OCI-LY7 (cell line): ENCODE measurements around the gene ALG11. TPM values are rescaled to one million over a fixed set of nuclear protein-coding genes. Genes with fewer than 3 reads are reported as not detected.

ENCODE experiments used
- BruUV-seq: library from RNA; stranded (reverse); fragments of 400-500 nt; replicated peaks from 2 replicates; lab custom pipeline; 2021; lab: Mats Ljungman, UMichigan
- CTCF ChIA-PET: fragments of 300-600 bp; sonication (Branson Sonifier 250); formaldehyde crosslinking; loops from one replicate; lab custom pipeline; 2022; ENCODE audit warnings: antibody characterized with exemption; ENCODE audit not compliant: unreplicated experiment; lab: Charles Lee
- POLR2A ChIA-PET: fragments of 300-600 bp; sonication (Branson Sonifier 250); formaldehyde crosslinking; loops from one replicate; lab custom pipeline; 2022; ENCODE audit warnings: antibody characterized with exemption; lab: Charles Lee
- DNase-seq: peaks from one replicate; pipeline ENCODE4 v3.0.0-alpha.2; 2015; ENCODE audit warnings: low spot score
- H2AFZ ChIP-seq: fragments of 200-600 bp; sonication (generic), shearing (Covaris generic); 2 replicates; pipeline ENCODE4 v1.6.1; 2014; ENCODE audit warnings: mild to moderate bottlenecking, antibody characterized with exemption, low read length, moderate library complexity
- H3K27ac ChIP-seq: fragments of 200-600 bp; sonication (generic); 2 replicates; pipeline ENCODE4 v1.5.1; 2014; ENCODE audit warnings: mixed run types, low read depth, mild to moderate bottlenecking, moderate library complexity, low read length, inconsistent platforms; ENCODE audit not compliant: poor library complexity, severe bottlenecking
- H3K36me3 ChIP-seq: fragments of 200-600 bp; sonication (generic); 2 replicates; pipeline ENCODE4 v1.6.1; 2014; ENCODE audit warnings: mild to moderate bottlenecking, antibody characterized with exemption, low read length, moderate library complexity, mixed read lengths; ENCODE audit not compliant: insufficient read depth
- H3K4me1 ChIP-seq: fragments of 200-600 bp; sonication (generic); 2 replicates; pipeline ENCODE4 v1.5.1; 2014; ENCODE audit warnings: mild to moderate bottlenecking, low read length; ENCODE audit not compliant: insufficient read depth, poor library complexity, severe bottlenecking
- H3K4me2 ChIP-seq: fragments of 200-600 bp; sonication (generic); 2 replicates; pipeline ENCODE4 v1.6.1; 2014; ENCODE audit warnings: mild to moderate bottlenecking, low read length
- H3K4me3 ChIP-seq: fragments of 200-600 bp; sonication (generic); 2 replicates; pipeline ENCODE4 v1.5.1; 2014; ENCODE audit warnings: mild to moderate bottlenecking, low read depth, low read length; ENCODE audit not compliant: poor library complexity, severe bottlenecking
- H3K79me2 ChIP-seq: fragments of 200-600 bp; sonication (generic); 2 replicates; pipeline ENCODE4 v1.6.1; 2016; ENCODE audit warnings: low read depth, mild to moderate bottlenecking, low read length, moderate library complexity, mixed read lengths; ENCODE audit not compliant: insufficient read depth
- H3K9me2 ChIP-seq: fragments of 200-600 bp; sonication (generic); 2 replicates; pipeline ENCODE4 v1.6.1; 2016; ENCODE audit warnings: mild to moderate bottlenecking, low read length, mixed read lengths; ENCODE audit not compliant: insufficient read depth
- H3K9me3 ChIP-seq: fragments of 200-600 bp; sonication (generic); 2 replicates; pipeline ENCODE4 v1.6.1; 2014; ENCODE audit warnings: mild to moderate bottlenecking, mixed run types, low read length, mixed read lengths
- H4K20me1 ChIP-seq: fragments of 200-600 bp; sonication (generic); 2 replicates; pipeline ENCODE4 v1.6.1; 2014; ENCODE audit warnings: mild to moderate bottlenecking, antibody characterized with exemption, low read length, moderate library complexity, mixed read lengths; ENCODE audit not compliant: insufficient read depth
- EZH2phosphoT487 ChIP-seq: fragments of 200-600 bp; sonication (generic); IDR thresholded peaks from 2 replicates; pipeline ENCODE4 v1.6.1; 2018; ENCODE audit warnings: low read depth, borderline replicate concordance, mild to moderate bottlenecking, mixed run types, antibody characterized with exemption, low read length, moderate library complexity, mixed read lengths
- intact Hi-C: fragments of 100-400 bp; cut with micrococcal nuclease; formaldehyde crosslinking; loops from one replicate; pipeline ENCODE4 v1.10.0; 2022; ENCODE audit not compliant: unreplicated experiment
- total RNA-seq, 2 experiments: library from RNA; depleted of rRNA in 1 of 2; stranded (reverse); fragments of >200 nt in 1 of 2; shearing (Covaris generic) in 1 of 2; gene quantifications; 2 replicates each; pipeline ENCODE4 v1.2.3, GENCODE V29; 2014 to 2022
- TF ChIP-seq, protein P1 (sequence below): fragments of 200-600 bp; sonication (generic); conservative IDR thresholded peaks from 2 replicates; pipeline ENCODE4 v1.5.1; 2014; ENCODE audit warnings: mild to moderate bottlenecking, antibody characterized with exemption, low read length, moderate library complexity, mixed read lengths

Gene ALG11
- total RNA-seq, 2 experiments from 2014 or later, result 14.1 to 19.4 TPM

DNA sequence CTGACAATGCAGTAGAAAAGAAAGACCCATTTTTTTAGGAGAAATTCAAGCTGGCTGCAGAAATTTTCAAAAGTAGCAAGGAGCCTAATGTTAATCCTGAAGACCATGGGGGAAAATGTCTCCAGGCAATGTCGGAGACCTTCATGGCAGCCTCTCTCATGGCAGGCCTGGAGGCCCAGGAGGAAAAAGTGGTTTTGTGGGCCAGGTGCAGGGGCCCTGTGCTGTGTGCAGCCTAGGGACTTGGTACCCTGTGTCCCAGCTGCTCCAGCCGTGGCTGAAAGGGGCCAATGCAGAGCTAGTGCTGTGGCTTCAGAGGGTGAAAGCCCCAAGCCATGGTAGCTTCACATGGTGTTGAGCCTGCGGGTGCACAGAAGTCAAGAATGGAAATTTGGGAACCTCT is 4.1 kb downstream of the ALG11 start:
- no peak overlapping the region for H3K27ac ChIP-seq
- H2AFZ ChIP-seq, result no peak overlapping the region
- H3K4me2 ChIP-seq, result no peak overlapping the region
- peaks cover 5% of the 10 kb centered on the region; the same call in 1 of the 2 replicates for H3K9me3 ChIP-seq
- H3K9me2 ChIP-seq, result no peaks in the 10 kb centered on the region
- peaks cover 36% of the 10 kb centered on the region for H3K79me2 ChIP-seq
- ChIA-PET POLR2A (no interaction called here), CTCF (no interaction called here)
- no peak for TF ChIP-seq EZH2phosphoT487
- no peak overlapping the region for H3K4me3 ChIP-seq
- intact Hi-C loops, result no loop called here
- no TSS peak for BruUV-seq
- H3K4me1 ChIP-seq, result peaks cover 11% of the 10 kb centered on the region
- peaks cover 57% of the 10 kb centered on the region for H3K36me3 ChIP-seq
- H4K20me1 ChIP-seq, result 0 out of 2 replicates have a peak, but pooled peaks cover 4% of the 10 kb centered on the region
- no peak for DNase-seq

DNA sequence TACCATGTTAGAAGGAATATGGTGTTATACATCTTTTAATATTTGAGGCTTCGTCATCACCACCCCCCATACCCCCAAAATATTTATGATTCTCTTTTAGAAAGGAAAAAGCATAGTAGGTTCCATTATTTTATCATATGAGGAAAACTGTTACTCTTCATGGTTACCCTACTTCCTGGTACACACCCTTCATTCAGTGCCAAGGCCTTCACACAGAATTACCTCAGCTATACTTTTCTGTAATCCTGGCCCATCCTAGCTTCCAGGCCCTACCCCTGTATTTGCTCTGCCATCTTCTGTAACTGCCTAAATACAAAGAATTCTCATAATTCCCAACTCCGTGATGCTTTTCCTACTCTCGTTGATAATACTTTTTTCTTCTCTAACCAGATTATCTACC is 8.0 kb downstream of the ALG11 start:
- BruUV-seq, result no TSS peak
- H3K4me1 ChIP-seq, result no peaks in the 10 kb centered on the region
- peaks cover 5% of the 10 kb centered on the region; the same call in 1 of the 2 replicates for H3K9me3 ChIP-seq
- TF ChIP-seq EZH2phosphoT487, result no peak
- TF ChIP-seq, protein P1, sequence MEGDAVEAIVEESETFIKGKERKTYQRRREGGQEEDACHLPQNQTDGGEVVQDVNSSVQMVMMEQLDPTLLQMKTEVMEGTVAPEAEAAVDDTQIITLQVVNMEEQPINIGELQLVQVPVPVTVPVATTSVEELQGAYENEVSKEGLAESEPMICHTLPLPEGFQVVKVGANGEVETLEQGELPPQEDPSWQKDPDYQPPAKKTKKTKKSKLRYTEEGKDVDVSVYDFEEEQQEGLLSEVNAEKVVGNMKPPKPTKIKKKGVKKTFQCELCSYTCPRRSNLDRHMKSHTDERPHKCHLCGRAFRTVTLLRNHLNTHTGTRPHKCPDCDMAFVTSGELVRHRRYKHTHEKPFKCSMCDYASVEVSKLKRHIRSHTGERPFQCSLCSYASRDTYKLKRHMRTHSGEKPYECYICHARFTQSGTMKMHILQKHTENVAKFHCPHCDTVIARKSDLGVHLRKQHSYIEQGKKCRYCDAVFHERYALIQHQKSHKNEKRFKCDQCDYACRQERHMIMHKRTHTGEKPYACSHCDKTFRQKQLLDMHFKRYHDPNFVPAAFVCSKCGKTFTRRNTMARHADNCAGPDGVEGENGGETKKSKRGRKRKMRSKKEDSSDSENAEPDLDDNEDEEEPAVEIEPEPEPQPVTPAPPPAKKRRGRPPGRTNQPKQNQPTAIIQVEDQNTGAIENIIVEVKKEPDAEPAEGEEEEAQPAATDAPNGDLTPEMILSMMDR, result no peak
- POLR2A ChIA-PET, result interaction anchor here (0.7 kb wide), 1 partner anchor 11 kb away, joined by 3 read pairs; no protein-coding TSS in a partner anchor
- H3K4me2 ChIP-seq, result no peak overlapping the region
- H2AFZ ChIP-seq, result no peak overlapping the region
- CTCF ChIA-PET, result no interaction called here
- no peaks in the 10 kb centered on the region for H3K9me2 ChIP-seq
- H3K36me3 ChIP-seq, result peaks cover 88% of the 10 kb centered on the region
- peaks cover 7% of the 10 kb centered on the region; the same call in 1 of the 2 replicates for H3K79me2 ChIP-seq
- DNase-seq, result no peak
- H3K4me3 ChIP-seq, result no peak overlapping the region
- H4K20me1 ChIP-seq, result no peaks in the 10 kb centered on the region
- no peak overlapping the region for H3K27ac ChIP-seq
- intact Hi-C loops, result no loop called here

DNA sequence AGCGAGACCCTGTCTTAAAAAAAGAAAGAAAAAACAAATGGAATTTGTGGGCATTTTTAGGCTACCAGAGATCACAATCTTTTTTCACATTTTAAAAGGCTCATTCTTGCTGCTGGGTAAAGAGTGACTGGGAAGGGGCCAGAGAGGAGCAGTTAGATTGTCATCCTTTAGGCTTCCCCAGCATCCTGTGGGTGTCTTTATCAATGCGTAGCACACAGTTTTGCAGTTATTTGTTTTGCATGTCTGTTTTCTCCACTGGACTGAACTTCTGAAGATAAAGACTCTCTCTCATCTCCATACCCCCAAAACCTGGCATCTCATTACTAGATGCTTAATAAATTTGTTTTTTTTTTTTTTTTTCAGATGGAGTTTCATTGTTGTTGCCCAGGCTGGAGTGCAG is 10.2 kb downstream of the ALG11 start:
- no peak for TF ChIP-seq EZH2phosphoT487
- TF ChIP-seq, protein P1, result no peak
- Histone ChIP-seq H3K4me2 (no peak overlapping the region), H4K20me1 (no peaks in the 10 kb centered on the region), H3K4me3 (no peak overlapping the region), H3K4me1 (no peaks in the 10 kb centered on the region), H3K9me2 (no peaks in the 10 kb centered on the region), H2AFZ (no peak overlapping the region), H3K36me3 (peaks cover 87% of the 10 kb centered on the region), H3K27ac (no peak overlapping the region), H3K79me2 (peaks cover 6% of the 10 kb centered on the region; the same call in 1 of the 2 replicates), H3K9me3 (no peaks in the 10 kb centered on the region)
- no peak for DNase-seq
- CTCF ChIA-PET, result no interaction called here
- intact Hi-C loops, result no loop called here
- no TSS peak for BruUV-seq
- POLR2A ChIA-PET, result no interaction called here
